NK-92 treated with Interleukin-12 subunit alpha and Interleukin-12 subunit beta, amount 100 ng/mL, for 24 hours (cell line): ENCODE data around the gene TLR8.
"Not testable (repeated sequence)": the region's sequence is repeated elsewhere in the genome, so short reads cannot be mapped to it uniquely, and the experiment has no call there.

Source experiments
- DNase-seq: peaks from one replicate; lab custom pipeline; 2025; lab: John Stamatoyannopoulos, UW

Gene TLR8

DNA sequence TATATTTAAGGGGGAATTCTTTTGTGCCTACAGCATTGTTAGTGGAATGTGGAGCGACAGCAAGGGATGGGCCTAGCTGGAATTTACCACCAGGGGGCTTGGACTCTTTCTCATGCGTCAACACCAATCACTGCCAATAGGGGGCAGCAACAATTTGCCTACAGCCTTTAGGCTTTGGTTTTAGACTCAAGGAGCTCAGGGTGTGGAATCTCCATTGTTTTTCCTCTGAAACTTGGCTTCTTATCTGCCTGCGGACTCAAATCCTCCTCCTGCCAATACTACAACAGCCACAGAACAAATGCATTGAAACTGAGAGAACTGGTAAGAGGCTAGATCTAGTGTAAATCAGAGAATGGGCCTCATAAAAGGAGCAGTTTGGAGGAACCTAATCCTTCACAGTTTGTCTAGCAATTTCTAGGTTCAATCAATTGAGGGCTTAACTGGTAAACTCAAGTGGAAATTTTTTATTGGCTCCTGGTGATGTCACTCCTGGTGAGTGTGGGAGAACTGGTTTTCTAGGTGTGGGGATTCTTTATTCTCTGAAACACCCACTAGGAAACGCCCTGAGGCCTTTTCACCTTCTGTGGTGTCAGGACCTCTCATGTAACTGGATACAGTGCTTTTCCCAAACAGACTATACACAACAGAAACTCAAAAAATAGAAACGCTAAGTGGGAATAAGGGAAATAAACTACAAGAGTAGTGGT lies 40.6 kb downstream of the TLR8 start:
- DNase-seq, result peak; percentile 11

DNA sequence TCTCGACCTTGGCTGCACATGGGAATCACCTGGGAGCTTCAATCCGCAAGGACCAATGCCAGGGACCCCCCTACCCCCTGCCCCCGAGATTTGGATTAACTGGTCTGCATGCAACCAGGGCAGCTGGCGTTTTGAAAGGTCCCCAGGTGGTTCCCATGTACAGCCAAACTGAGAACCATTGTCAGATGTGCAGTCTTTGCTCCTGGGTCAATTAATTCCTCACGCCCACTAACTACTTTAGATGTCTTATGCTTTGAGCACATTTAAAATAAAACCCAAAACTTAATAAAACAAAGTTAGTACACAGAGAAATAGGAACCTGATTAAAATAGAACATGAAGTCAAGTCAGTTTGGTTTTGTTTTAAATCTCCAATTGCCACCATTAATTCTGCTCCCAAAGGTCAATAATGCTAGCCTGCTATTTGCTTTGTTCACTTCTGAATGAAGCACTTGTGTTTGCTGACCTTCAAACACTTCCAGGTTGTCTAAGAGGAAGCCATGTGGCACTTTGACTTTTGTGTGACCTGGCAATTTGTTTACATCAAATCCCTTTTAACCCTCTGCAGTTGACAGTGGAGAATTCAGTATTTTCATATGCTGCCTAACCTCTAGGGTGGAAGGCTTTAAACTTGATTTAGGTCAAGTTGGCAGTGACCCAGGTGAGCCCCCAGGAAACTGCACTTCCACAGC lies 41.3 kb downstream of the TLR8 start:
- DNase-seq, result no peak

DNA sequence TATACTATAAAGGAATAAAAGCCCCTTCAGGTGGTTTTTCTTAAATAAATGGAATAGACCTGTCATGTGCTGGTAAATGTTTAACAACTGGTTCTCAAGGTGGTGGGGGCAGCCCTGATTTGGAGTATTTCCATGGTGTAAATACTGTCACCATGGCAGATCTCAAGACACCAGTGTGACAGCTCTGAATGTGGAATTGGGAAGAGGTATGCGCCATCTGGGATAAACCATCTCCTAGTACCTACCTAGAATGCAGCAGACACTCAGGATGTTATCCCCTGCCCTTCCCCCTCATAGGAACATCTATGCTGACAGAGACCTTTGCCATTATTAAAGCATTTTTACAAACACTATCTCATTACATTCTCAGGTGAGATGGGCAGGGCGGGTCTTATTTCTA lies 42.1 kb downstream of the TLR8 start:
- no peak for DNase-seq

DNA sequence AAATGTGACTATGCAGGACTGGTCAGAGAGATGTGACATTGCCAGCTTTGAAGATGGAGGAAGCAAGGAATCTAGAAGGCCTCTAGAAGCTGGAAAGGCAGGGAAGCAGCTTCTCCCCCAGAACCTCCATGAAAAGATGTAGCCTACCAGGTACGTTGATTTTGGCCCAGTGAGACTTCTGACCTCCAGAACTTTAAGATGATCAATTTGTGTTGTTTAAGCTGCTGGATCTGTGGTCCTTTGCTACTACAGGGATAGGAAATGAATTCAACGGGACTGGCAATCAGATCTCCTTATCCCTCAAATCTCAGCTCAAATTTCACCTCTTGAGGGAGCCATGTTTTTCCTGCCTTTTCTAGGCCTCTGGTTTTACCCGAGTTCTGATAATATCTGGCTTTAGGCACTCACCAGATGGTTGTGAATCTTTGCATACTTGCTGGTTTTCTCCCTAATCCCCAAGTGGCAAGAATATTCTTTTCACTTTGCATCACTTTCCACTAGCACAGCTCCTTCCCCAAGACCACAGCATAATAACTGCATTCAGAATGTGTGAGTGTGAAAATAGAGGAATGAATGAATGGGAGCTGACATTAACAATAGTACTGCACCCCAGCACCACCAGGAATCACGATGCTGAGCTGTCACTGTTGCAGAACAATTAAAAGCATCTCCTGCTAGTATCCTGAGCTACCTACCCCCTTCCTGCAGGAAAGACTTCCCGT lies 42.9 kb downstream of the TLR8 start:
- DNase-seq, result no peak

DNA sequence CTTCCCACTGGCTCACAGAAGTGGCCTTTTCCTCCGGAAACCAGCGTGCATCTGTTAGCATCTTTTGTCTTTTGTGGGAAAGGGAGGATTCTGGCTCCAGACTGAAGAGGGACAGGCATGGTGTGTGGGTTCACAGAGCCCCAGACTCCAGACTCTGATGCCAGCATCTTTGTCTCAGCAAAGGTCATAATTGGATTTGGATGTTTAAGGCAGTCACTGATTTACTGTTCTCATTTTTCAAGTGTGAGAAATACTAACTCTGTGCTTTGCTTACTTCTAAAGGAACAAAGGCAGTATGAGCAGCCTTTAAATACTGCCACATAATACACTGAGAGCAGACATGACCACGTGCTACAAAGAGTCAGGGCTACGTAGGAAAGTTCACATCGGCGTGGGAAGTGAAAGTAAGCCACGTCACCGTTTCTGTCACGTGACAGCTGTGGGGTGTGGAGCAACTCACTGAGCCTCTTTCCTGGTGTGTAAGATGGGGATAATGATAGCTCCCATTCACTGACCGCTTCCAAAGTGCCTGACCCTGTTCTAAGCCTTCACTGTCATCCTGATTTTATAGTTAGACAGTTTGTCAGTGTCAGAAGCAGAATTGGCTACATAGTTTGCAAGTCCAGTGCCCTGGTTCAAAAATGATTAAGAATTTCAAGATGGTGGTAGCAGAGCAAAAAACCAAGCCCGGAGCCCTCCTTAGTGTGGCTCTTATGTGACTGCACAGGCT lies 43.7 kb downstream of the TLR8 start:
- peak; percentile 66 for DNase-seq

DNA sequence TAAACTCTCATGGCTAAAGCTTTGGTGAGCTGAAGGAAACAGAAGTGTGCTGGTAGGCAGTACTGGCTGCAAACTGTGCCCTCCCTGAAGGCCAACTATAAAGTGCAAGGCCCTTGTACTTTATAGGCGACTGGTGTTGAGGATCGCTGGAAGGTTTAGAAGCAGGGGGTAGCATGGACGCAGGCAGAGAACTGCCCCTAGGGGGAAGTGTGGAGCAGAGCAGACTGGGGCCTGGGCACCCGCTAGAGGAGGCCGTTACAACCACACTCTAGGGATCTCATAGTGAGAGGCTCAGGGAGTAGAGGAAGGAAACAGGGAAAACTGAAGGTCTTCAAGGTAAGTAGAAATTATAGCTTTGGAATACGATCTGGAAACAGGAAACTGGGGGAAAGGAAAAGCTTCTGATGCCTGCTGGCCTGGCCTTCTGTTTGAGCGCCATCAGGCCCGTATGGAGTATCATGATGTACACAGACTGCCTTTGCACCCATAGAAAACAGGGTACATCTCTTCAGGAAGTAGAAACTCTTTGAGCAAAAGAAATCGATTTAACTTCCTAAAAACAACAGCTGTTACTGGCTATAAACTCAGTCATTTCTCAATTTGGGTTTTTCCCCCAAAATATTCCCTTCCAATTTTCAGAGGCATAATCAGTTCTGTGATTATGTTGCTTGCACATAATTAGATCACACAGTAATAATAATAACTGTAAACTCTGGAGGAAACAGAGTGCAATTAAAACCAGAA lies 44.6 kb downstream of the TLR8 start:
- peak; percentile 68 for DNase-seq

DNA sequence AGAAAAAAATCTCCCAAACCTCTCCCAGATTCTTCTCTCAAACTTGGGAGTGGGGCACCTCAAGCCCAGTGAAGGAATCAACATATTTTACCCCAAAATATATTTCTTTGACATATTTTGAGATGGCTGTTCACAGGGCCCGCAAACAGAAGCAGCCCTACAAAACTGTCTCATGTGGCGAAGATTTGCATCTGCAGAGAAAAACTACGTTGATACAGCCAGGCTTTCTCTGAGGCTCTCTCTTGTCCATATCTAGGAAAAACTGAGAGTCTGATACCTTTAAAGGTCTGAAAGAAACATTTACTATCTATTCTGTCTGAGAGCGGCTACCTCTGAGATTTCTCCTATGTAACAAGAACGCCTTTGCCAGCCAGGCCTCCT lies 45.2 kb downstream of the TLR8 start:
- DNase-seq, result no peak

DNA sequence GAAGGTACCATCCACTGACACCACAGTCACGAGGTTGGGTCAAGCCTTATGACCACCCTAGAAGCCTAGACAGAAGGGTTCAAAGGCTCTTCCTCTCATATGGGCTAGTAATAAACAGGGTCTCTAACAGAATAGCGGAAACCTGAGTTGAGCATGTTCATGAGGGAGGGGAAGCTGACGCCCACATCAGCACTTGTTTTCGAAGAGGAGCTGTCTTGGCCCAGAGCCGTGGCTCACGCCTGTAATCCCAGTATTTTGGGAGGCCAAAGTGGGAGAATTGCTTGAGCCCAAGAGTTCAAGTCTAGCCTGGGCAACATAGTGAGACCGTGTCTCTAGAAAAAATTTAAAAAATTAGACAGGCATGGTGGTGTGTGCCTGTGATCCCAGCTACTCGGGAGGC lies 47.0 kb downstream of the TLR8 start:
- DNase-seq, result no peak

DNA sequence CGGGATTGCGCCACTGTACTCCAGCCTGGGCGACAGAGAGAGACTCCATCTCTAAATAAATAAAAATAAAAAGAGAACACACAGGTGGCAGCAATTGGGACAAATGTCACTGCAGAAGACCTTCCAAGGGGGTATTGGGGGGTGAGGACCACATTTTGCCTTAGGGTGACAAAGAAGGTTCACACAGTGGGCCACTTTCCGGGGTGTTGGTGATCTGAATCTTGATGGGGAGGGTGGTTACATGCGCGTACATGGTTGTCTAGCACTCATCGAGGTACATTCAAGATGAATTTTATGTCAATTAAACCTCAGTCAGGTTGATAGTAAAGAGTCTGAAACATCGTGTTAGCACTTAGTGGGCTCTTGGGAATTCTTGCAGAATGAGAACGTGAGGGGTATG lies 48.0 kb downstream of the TLR8 start:
- DNase-seq, result no peak

DNA sequence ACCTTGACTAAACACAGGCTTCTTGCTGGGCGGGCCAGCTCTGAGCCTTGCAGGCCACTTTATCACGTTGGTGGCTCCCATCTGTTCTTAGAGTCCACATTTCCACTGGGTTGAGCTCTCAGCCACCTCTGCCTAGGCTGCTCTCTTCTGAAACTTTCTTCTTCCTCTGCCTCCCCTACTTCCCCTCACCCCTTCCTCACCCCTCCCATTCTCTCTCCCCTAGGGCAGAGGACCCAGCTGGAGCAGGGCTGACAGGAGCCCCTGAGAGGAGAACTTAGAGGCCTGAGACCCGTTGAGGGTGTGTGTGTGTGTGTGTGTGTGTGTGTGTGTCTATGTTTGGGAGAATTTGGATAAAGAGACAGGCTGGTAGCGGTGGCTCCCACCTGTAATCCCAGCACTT lies 48.6 kb downstream of the TLR8 start:
- peak; percentile 10 for DNase-seq

DNA sequence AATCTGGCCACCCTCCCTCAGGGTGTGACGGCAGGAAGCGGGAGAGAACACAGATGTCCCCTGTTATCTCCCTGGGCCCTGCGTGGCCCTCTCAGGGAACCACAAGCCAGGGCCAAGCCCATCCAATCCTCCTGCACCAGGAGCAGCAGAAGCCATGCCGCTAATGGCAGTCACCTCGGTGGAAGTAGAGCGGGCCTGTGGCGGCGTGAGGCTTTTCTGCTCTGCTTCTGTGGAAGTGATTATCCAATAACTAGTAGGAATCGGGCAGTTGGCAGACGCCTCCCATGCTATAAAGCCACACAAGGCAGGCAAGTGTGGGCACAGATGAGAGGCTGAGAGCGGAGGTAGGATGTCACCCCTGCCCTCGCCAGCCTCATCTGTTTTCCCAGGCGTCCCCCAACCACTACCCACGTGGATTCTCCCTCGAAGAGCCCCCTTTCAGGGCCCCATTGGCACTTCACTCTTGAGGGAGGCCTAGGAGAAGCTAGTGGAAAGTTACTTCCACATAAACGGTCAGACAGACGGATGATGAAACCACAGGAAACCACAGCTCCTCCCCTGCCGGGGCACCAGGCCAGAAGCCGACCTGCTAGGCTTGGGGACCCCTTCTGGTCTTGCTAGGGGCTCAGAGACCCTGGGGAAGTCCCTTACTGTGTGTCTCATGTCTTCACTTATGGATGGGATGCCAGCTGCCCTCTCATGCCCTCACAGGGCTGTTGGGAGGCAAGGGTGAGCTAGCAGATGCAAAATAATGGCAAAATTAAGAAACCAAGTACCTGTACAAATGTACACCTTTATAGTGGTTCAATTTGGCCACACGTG lies 49.7 kb downstream of the TLR8 start:
- DNase-seq, result peak; percentile 71

DNA sequence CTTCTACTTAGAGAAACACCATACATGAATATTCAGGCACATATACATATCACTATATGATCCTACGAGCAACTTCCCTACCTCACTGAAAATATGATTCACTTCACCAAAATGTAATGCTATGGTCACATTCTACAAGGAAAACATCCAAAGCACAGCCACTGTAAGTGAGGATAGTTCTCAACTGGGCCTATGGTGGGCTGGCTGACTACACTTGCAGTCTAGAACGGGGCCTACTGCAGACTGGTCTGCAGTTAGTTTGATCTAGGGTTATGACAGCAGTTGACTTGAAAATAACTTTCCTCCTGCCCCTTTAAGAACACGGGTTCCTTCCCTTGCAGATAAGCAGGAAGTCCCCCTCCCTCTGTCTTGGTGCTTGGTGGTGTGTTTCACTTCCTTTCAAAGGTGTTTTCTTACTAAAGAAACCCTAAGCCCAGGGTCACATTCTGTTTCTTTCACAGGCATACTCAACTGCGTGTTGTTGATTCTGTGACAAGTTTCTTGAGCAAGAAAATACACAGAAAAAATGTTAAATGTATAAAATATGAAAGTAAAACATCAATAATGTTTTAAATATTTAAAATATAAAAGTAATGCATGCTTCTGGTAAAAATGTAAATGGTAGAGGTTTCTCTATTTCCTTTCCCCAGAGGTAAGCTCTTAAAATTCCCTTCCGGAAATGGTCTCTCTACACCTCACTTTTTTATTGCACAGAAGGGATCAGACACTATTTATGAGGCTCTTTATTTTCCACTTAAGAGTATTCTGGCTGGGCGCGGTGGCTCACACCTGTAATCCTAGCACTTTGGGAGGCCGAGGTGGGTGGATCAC lies 50.5 kb downstream of the TLR8 start:
- DNase-seq, result peak; percentile 43

DNA sequence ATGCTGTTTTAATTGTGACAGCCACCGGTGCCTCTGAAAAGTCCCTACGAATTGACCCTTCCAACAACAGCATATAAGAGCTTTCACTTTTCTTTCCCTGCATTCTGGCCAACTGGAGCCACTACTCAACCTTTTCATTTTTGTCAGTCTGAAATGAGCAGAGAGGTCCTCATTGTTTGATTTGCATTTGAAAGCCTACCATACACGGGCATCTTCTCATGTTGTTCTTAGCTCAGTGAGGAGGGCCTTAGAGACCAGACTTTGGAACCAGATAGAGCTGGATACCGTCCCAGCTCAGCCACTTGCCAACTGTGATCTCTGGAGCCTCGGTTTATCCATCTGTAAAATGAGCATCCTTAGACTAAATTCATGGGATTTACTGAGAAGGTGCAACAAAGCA lies 51.6 kb downstream of the TLR8 start:
- DNase-seq, result no peak

DNA sequence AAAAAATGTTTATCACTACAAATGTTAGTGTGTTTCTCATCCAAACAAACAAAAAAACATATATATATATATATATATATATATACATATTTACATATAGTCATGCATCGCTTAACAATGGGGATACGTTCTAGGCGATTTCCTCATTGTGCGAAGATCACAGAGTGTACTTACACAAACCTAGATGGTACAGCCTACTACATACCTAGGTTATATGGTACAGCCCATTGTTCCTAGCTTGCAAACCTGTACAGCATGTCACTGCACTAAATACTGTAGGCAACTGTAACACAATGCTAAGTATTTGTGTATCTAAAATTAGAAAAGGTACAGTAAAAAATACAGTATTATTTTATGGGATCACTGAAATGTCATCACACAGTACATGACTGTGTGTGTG lies 52.0 kb downstream of the TLR8 start:
- DNase-seq, result no peak

DNA sequence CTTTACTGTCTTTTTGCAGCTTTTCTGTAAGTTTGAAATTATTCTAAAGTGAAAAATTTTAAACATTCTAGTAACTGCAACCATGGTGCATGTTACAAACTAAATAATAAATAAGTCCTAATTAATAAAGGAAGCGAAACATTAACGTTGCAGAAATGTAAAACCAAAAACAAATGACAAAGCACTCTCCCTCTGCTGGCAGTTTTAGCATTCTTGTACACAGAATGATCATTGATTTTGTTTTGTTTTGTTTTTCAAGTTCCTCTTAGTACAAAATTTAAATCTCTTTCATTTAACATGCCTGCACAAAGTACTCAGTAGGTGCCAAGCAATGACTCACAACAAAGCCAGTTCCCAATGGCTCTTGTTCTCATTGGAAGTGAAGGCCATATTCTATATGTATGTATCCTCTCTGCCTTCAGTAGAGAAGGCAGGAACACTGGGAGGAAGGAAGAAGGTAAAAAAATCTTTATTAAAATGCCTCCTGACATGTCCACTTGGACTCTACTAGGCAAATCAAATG lies 54.8 kb downstream of the TLR8 start:
- no peak for DNase-seq

DNA sequence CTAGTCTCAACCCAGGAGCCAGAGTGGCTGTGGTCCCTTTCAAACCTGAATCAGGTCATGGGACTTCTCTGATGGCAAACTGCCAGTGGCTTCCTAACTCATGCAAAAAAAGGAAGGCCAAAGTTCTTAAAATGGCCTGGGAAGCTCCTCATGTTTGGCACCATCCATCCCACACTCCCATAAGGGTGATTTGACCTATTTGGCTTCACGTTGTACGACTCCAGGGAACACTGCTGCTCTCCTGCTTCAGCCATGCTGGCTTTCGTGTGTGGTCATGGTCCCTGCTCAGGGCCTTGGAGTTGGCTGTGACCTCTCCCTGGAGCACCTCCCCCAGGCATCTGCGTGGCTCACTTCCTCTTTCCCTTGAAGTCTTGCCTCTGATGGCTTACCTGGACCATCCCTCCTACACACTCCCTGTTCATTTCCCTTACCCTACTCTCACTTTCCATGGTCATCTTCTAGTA lies 55.7 kb downstream of the TLR8 start:
- no peak for DNase-seq

DNA sequence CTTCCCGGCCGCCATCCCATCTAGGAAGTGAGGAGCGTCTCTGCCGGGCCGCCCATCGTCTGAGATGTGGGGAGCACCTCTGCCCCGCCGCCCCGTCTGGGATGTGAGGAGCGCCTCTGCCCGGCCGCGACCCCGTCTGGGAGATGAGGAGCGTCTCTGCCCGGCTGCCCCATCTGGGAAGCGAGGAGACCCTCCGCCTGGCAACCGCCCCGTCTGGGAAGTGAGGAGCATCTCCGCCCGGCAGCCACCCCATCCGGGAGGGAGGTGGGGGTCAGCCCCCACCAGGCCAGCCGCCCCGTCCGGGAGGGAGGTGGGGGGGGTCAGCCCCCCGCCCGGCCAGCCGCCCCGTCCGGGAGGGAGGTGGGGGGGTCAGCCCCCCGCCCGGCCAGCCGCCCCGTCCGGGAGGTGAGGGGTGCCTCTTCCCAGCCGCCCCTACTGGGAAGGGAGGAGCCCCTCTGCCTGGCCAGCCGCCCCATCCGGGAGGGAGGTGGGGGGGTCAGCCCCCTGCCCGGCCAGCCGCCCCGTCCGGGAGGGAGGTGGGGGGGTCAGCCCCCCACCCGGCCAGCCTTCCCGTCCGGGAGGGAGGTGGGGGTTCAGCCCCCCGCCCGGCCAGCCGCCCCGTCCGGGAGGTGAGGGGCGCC lies 56.9 kb downstream of the TLR8 start:
- DNase-seq, result not testable (repeated sequence)

DNA sequence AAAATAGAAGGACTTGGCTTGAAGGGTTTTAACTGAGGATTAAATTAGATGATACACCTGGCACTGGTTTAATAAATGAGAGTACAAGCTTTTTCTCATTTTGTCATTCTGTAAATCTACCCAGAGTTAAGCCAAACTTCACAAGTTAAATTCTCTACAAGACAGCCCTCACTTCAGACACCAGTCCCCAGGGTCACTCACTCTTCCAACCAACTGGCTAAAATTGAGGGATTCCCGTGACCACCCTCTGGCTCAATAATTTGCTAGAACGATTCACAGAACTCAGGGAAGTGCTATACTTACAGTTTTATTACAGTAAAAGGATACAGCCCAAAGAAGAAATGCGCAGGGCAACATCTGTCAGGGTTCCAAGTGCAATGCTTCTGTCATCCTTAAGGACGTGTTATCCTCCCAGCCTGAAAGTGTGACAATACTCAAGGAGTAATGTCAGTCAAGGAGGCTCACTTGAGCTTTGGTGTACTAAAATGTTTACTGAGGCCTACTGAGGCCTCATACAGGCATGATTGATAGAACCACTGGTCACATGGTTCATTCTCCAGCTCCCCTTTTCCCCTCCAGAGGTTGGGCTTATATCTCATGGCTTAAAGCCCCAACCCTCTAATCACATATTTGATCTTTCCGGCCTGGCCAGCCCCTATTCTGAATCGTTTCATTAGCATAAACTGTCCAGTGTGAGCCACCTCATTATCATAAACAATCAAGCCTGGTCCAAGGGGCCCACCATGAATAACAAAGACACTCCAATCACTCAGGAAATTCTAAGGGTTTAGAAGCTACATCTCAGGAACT lies 58.9 kb downstream of the TLR8 start:
- no peak for DNase-seq
